GM12873 (cell line): Measurements from ENCODE around the gene COL6A3.

ENCODE experiments used
- TF ChIP-seq, protein P1 (sequence below): IDR thresholded peaks from 2 replicates; pipeline ENCODE4 v1.5.1; 2012; ENCODE audit warnings: low read depth, mild to moderate bottlenecking, moderate library complexity, low read length, control low read depth; ENCODE audit not compliant: insufficient read depth; ENCODE audit errors: missing control alignments

Gene COL6A3

DNA sequence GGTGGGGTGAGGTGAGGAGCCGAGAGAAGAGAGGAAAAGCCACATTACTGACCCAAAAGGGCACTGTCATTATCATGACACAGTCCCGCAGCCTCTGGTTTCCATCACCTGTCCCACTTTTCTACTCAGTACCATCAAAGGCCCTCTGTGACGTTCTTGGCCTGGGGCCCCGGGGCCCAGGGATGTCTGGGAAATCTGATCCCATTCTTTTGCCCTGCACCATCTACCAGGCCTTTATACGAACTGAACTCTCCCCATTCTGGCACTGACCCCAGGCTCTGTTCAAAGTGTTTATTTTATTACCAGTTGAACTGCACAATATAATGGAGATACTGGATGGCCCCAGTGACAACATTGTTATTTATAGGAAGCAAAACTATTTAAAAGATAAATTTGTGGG is 89.1 kb downstream of the COL6A3 start:
- TF ChIP-seq, protein P1, sequence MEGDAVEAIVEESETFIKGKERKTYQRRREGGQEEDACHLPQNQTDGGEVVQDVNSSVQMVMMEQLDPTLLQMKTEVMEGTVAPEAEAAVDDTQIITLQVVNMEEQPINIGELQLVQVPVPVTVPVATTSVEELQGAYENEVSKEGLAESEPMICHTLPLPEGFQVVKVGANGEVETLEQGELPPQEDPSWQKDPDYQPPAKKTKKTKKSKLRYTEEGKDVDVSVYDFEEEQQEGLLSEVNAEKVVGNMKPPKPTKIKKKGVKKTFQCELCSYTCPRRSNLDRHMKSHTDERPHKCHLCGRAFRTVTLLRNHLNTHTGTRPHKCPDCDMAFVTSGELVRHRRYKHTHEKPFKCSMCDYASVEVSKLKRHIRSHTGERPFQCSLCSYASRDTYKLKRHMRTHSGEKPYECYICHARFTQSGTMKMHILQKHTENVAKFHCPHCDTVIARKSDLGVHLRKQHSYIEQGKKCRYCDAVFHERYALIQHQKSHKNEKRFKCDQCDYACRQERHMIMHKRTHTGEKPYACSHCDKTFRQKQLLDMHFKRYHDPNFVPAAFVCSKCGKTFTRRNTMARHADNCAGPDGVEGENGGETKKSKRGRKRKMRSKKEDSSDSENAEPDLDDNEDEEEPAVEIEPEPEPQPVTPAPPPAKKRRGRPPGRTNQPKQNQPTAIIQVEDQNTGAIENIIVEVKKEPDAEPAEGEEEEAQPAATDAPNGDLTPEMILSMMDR, result no peak

DNA sequence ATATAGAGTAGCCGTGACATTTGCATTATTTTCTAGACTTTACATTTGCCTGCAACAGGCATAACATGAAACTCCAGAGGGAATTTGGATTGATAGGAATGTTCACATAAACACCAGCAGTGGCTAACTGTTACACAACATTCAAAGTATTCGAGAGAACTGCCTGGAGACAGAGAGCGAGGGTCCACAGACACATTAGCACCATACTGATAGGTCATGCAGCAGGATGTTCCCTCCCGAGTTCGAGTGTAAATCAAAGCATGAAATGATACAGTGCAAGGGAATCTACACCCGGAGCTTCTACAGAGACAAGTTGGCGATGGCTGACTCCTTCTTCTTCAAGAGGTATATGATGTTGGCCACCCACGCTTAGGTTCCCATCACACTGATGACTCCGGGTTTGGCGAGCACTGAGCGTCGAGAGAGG is 89.5 kb downstream of the COL6A3 start:
- TF ChIP-seq, protein P1, result no peak

DNA sequence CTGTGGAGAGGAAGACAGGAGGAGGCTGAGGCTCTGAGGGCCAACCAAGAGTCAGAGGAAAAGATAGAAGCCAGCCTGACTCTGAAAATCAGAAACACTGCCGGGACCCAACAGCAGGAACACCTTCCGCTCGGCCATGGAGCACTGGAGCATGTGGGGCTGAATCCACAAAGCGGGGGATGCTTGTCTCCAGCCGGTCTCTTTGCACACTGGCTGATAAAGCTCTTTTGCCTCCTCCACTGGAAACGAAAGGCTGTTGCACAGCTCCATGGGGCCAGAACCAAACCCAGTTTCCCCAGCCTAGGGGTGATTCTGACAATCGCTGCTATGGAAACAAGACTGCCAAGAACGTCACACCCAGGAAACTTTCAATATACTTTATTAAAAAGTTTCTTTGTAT is 90.3 kb downstream of the COL6A3 start:
- TF ChIP-seq, protein P1, result no peak

DNA sequence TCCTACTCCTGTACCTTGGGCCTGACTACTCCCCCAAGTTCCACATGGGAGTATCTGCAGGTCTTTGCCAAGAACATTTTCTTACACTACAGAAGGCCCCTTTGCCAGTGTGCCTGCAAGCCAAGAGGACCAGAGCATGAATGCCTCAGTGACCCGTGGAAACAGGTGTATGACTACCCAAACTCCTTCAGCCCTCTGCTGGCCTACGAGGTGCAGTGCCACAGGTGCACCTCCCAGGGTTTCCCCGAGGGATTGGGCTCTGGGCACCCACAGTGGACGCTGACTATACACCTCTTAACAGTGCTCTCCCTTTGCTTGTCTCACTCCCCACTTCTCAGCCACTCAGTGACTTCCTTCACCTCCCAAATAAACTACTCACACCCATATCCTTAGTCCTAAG is 91.4 kb downstream of the COL6A3 start:
- TF ChIP-seq, protein P1, result peak; percentile 67

DNA sequence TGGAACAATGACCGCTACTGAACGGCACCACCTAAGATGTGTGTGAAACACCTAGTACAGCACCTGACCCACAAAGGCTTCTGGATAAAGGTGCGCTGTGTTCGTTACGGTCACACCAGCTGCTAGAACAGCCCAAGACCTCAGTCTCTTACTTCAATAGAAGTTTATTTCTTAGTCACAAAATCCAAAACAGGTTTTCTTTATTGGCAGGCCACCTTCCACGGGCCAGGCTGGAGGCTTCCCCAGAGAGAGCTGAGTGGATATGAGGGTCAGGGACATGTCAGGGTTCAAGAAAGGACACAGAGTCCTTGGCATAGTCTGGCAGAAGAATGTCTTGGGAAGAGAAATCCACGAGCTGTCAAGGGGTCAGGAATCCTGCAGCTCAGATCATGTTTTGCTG is 92.2 kb downstream of the COL6A3 start:
- TF ChIP-seq, protein P1, result no peak

DNA sequence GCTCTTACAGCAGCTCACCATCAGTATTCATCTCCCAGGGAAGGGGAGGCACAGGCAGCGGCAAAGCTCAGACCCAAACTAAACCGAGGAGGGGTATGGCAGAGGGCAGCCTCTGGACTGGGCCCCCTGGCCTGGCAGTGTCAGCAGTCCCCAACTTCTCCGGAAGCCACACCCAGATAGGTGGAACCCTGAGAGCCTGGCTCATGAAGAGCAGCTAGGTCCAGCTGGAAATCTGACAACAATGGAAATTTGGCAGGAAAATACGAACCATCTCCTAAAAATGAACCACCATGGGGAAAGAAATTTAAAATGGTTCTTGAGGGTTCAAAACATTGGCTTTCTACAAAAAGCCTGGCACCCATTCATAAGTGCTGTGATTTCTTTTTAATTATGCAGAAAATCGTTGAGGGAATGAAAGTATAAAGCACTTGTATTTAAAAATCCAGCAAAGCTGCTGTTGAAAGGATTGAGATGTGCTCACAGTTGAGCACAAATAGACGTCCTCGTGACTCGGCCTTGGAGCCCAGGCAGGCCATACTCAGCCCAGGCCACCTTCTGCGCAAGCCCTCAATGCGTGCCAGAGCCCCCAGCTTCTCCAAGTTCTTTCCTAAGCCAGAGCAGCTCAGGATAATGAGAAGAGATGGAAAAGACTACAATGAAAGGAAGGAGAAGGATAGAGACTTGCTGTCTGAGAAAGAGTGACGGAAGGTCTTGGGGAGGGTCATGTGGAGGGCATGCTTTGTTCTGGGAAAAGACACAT is 93.0 kb downstream of the COL6A3 start:
- TF ChIP-seq, protein P1, result no peak

DNA sequence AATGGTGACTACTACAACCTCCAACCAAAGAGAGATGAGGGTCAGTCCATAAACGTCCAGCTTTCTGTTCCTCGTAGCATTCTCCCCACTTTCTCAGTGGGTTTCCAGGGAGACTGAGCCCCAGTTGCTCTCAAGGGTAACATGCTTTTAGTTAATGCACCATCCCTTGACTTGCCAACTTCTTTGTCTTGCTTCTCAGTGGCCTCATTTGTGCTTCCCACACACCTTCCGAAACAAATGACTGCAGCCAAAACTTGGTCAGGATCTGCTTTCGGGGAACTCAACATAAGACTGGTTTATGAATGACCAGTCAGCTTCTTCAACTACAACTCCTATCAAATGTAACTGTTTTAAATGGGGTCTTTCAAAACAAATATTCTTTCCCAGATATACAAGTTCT is 94.1 kb downstream of the COL6A3 start:
- TF ChIP-seq, protein P1, result no peak
